Parathyroid adenoma (tissue), 2 donors: ENCODE data around the gene SLC22A23.

Experiments
- H2AFZ ChIP-seq: fragments of 300-600 bp; sonication (generic); one replicate; pipeline ENCODE4 v1.7.0; 2017; ENCODE audit warnings: antibody characterized with exemption, mild to moderate bottlenecking
- H3K27ac ChIP-seq: fragments of 300-600 bp; sonication (generic); one replicate; pipeline ENCODE4 v1.7.0; 2017
- H3K27me3 ChIP-seq: fragments of 300-600 bp; sonication (generic); one replicate; pipeline ENCODE4 v1.7.0; 2017; ENCODE audit warnings: low read length; ENCODE audit not compliant: control insufficient read depth, insufficient read depth
- H3K36me3 ChIP-seq: fragments of 300-600 bp; sonication (generic); one replicate; pipeline ENCODE4 v1.7.0; 2017; ENCODE audit warnings: low read length; ENCODE audit not compliant: control insufficient read depth, insufficient read depth
- H3K4me1 ChIP-seq: fragments of 300-600 bp; sonication (generic); one replicate; pipeline ENCODE4 v1.7.0; 2017; ENCODE audit warnings: control low read depth
- H3K4me2 ChIP-seq: fragments of 300-600 bp; sonication (generic); one replicate; pipeline ENCODE4 v1.7.0; 2017; ENCODE audit warnings: low read length
- H3K4me3 ChIP-seq: fragments of 300-600 bp; sonication (generic); one replicate; pipeline ENCODE4 v1.7.0; 2017; ENCODE audit warnings: low read depth, low read length
- H3K79me2 ChIP-seq: fragments of 300-600 bp; sonication (generic); one replicate; pipeline ENCODE4 v1.7.0; 2017; ENCODE audit warnings: control low read depth
- H3K9ac ChIP-seq: fragments of 300-600 bp; sonication (generic); one replicate; pipeline ENCODE4 v1.7.0; 2017; ENCODE audit warnings: mild to moderate bottlenecking
- H3K9me3 ChIP-seq: fragments of 300-600 bp; sonication (generic); one replicate; pipeline ENCODE4 v1.7.0; 2017; ENCODE audit warnings: low read length; ENCODE audit not compliant: control insufficient read depth
- CTCF ChIP-seq: fragments of 300-600 bp; sonication (generic); IDR thresholded peaks from one replicate; pipeline ENCODE4 v1.7.0; 2017; ENCODE audit warnings: antibody characterized with exemption, mild to moderate bottlenecking
- donor health status: primary hyperparathyroidism.

SLC22A23 gene

DNA sequence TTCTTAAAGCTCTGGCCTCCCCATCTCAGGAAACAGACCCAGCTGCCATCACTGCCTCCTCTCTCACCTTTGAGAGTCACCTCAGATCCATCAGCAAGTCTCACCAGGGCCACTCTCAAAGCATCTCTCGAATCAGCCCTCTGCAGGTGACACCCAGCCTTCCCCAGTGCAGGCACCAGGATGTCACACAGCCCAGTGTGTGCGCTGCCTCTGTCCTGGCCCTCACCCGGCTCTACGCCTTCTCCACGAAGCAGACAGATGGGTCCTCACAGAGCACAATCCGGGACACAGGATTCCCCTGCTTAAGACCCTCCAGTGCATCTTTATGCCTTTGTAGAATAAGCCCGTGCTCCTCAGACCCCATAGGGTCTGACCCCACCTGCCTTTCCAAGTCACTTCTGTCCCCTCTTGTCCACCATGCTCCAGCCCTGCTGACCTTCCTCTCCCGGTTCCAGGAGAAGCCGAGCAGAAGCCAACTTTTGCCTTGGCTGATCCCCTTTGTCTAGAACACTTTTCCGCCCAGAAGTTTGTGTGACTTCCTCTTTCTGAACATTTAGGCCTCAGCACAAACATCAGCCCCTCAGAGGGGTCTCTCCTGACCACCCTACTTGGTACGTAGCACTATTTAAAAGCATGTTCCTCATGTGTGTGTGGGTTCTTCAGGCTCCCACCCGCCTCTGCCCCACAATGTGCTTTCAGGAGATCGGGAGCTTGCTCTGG, 137.9 kb downstream of the SLC22A23 start:
- no peak overlapping the region for H3K27ac ChIP-seq
- H3K79me2 ChIP-seq: peaks cover 6% of the 10 kb centered on the region
- no peaks in the 10 kb centered on the region for H3K9me3 ChIP-seq
- H3K9ac ChIP-seq: no peak overlapping the region
- no peak overlapping the region for H3K4me3 ChIP-seq
- no peaks in the 10 kb centered on the region for H3K36me3 ChIP-seq
- no peaks in the 10 kb centered on the region for H3K27me3 ChIP-seq
- TF ChIP-seq CTCF: no peak
- no peak overlapping the region for H2AFZ ChIP-seq
- H3K4me2 ChIP-seq: no peak overlapping the region
- H3K4me1 ChIP-seq: no peaks in the 10 kb centered on the region

- H3K27ac ChIP-seq: no peak overlapping the region
- H3K27me3 ChIP-seq: no peaks in the 10 kb centered on the region
- H3K4me1 ChIP-seq: no peaks in the 10 kb centered on the region
- H3K79me2 ChIP-seq: peaks cover 2% of the 10 kb centered on the region
- H2AFZ ChIP-seq: no peak overlapping the region
- no peak overlapping the region for H3K4me2 ChIP-seq
- no peak overlapping the region for H3K4me3 ChIP-seq
- no peak for TF ChIP-seq CTCF
- no peaks in the 10 kb centered on the region for H3K9me3 ChIP-seq
- no peaks in the 10 kb centered on the region for H3K36me3 ChIP-seq
- no peak overlapping the region for H3K9ac ChIP-seq
These were observed 138.6 kb downstream of the SLC22A23 start for GRCh38 chr6:3318226-3318625.

DNA sequence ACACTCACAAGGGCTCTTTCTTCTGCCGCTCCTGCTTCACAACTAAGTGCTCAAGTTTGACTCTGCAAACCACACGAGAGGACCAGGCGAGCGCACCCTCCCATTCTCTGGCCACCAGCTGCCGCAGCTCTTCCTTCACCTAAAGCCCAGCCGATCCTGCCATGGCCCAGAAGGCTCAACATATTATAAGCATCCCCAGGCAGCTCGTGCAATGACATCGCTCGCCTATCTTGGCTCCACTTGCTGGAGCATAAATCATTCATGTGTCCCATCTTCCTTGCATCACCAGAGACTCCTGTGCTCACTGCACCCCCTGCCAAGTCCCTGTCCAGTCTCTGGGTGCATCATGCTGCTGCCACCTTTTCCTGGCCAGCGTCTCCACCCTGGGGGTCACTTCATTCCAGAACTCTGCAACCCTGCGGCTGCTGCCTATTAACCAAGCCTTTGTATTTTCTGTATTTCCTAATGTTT, 139.1 kb downstream of the SLC22A23 start:
- Histone ChIP-seq H3K27me3 (no peaks in the 10 kb centered on the region), H3K27ac (no peak overlapping the region), H3K79me2 (peaks cover 2% of the 10 kb centered on the region), H3K4me3 (no peak overlapping the region), H3K9me3 (no peaks in the 10 kb centered on the region), H3K9ac (no peak overlapping the region), H3K36me3 (no peaks in the 10 kb centered on the region), H2AFZ (no peak overlapping the region), H3K4me2 (no peak overlapping the region), H3K4me1 (no peaks in the 10 kb centered on the region)
- TF ChIP-seq CTCF: no peak

GRCh38 chr6:3316818-3317217, 140.0 kb downstream of the SLC22A23 start:
- Histone ChIP-seq H3K9me3 (no peaks in the 10 kb centered on the region), H3K4me2 (no peak overlapping the region), H3K27me3 (no peaks in the 10 kb centered on the region), H2AFZ (no peak overlapping the region), H3K9ac (no peak overlapping the region), H3K27ac (no peak overlapping the region), H3K36me3 (no peaks in the 10 kb centered on the region), H3K4me1 (no peaks in the 10 kb centered on the region), H3K79me2 (peaks cover 2% of the 10 kb centered on the region), H3K4me3 (no peak overlapping the region)
- no peak for TF ChIP-seq CTCF

GRCh38 chr6:3316331-3316730, 140.5 kb downstream of the SLC22A23 start:
- Histone ChIP-seq H3K4me3 (no peak overlapping the region), H3K4me2 (no peak overlapping the region), H3K36me3 (no peaks in the 10 kb centered on the region), H2AFZ (no peak overlapping the region), H3K4me1 (no peaks in the 10 kb centered on the region), H3K79me2 (peaks cover 2% of the 10 kb centered on the region), H3K27me3 (no peaks in the 10 kb centered on the region), H3K9me3 (no peaks in the 10 kb centered on the region), H3K27ac (no peak overlapping the region), H3K9ac (no peak overlapping the region)
- TF ChIP-seq CTCF: no peak
